HG03066 (cell line): ENCODE data around the gene GJA1.
"Not testable (repeated sequence)": the region's sequence is repeated elsewhere in the genome, so short reads cannot be mapped to it uniquely, and the experiment has no call there.

Experiments used
- ATAC-seq: cut with Tn5 transposase; IDR thresholded peaks from one replicate; pipeline ENCODE4 v1.9.1; 2021; ENCODE audit warnings: low read depth; ENCODE audit not compliant: unreplicated experiment

GJA1 gene

DNA sequence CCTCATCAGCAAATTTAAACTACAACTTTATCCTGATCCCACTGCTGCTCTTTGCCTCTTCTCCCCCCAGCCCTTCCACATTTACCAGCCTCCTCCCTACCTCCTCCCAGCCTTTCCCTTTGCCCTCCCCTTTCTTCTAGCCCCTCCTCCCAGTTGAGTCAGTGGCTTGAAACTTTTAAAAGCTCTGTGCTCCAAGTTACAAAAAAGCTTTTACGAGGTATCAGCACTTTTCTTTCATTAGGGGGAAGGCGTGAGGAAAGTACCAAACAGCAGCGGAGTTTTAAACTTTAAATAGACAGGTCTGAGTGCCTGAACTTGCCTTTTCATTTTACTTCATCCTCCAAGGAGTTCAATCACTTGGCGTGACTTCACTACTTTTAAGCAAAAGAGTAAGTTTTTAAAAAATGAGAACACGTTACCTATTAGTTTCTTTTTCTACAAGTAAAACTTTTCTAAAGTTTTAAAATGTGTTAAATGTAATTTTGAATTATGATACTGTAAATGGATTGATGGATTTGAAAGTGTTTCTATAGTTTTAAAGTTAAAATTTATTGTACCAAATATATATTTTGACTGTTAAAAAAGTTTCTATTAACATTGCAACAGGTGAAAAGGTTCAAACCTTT lies at the start of gene GJA1:
Gene GJA1 (plus strand): TSS at position 203 of the 626 bp plus-strand sequence. CDS start 11,202 bp downstream, outside the sequence.
- no peak for ATAC-seq

DNA sequence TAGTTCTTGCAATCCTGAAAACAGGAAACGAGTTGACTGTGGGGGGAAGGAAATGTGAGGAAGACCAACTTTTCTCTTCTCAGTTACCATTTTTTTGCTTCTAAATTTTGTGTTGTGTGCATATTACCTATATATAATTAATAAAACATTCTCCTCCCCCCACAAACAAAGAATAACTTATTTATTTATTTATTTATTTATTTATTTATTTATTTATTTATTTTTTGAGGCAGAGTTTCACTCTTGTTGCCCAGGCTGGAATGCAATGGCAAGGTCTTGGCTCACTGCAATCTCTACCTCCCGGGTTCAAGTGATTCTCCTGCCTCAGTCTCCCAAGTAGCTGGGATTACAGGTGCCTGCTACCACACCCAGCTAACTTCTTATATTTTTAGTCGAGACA lies 48.9 kb upstream of the GJA1 start:
- ATAC-seq, result not testable (repeated sequence)

DNA sequence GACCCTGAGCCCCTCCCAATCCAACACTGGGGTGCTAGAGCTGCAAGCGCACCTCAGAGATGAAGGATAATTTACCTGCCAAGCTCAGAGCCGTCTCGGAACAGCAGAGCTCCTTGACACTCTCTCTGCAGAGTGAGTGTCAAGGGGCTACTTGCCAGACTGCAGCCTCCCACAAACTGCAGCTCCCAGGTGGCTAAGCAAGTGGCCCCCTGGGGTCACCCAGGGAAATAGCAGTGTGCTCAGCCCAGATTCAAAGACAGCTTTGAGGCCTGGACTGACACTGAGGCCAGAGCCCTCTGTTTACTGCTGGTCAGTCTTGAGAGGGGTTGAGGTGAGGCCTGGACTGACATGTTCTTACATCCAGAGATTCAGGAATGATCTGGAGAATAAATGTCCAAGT lies 46.0 kb upstream of the GJA1 start:
- ATAC-seq, result no peak

DNA sequence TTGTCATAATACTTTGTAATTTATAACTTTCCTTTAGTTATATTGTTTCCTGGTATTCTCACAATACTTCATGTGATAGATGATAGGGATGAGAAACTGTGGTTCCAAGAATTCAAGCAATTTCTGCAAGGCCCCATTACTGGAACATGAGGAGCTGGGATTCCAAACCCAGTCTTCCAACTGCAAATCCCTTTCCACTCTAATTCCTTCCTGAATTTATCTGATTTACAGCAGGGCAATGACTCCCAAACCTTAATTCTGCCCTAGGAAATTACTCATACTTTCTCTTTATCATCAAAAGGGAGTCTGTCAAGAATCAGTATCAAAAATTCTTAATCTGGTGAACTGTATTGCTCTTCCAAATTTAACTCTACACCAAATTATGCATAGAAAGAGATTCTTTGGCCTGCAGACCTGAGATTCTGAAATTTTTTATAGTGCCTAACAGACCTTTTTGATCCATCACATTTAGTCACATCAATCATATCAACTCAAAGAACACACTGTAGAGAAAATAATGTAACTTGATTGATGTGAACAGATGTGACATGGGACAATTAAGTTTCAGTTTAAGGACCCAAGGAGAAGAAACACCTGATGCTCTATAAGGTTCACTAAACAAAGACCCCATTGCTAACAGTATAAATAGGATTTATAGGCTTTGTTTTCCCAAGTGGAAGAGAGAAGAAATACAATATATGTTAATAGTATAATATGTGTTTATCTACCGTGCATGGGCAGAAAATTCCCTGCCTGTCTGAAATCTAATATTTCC lies 41.5 kb upstream of the GJA1 start:
- no peak for ATAC-seq

DNA sequence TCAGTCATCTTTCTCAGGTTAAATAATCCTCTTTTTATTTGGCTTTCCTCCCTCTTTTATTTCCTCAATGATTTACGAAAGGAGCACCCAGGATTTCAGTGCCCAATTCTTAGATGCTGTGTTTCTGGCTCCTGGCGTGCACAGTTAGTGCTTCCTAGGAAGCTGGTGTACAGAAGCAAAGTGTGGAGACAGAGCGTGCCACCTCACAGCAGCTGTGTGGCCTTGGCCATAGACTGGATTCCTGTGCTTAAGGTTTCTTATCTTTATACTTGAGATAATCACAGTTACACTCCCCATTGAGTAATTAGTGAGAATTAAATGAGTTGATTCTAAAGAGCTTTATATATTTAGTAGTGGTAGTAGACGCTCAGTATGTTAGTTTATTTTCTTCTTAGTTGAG lies 39.7 kb upstream of the GJA1 start:
- no peak for ATAC-seq

DNA sequence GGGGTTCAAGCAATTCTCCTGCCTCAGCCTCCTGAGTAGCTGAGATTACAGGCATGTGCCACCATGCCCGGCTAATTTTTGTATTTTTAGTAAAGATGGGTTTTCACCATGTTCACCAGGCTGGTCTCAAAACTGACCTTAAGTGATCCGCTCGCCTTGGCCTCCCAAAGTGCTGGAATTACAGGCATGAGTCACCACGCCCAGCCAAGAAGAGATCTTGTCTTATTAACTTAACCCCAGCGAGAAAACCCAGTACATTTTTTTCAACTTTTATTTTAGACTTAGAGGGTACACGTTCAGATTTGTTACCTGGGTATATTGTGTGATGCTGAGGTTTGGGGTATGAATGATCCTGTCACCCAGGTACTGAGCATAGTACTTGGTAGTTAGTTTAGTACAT lies 38.3 kb upstream of the GJA1 start:
- ATAC-seq, result not testable (repeated sequence)

DNA sequence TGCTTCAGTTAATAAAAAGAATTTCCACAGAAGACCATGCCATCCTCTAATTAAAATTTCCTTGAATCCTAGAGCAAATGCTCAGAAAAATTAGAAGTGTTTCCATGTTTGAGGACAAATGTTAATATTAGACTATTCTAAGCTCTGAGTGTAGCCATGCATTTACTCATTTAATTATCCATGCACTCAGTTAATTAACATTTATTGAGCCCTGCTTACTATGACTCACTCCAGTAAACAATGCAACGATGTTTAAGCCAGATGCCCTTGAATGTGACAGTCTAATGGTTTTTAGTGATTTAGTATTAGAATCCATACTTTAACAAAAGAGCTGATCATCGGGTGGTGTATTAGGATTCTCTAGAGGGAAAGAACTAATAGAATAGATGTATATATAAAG lies 37.3 kb upstream of the GJA1 start:
- ATAC-seq, result no peak

DNA sequence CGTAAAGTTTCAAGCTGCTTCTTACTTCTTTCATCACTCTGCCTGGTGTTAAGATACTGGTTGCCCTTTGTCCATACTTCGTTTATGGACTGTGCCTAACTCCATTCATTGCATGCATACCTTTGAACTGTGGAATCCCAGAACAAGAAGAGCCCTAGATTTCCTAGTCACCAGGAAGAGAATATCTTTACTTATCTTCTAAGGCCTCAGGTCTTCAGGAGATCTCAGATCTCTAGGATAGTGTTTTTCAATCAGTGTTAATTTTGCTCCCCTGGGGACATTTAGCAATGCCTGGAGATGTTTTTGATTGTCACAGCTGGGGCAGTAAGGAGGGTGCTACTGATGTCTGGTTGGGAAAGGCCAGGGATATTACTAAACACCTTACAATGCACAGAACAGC lies 35.5 kb upstream of the GJA1 start:
- ATAC-seq, result no peak

DNA sequence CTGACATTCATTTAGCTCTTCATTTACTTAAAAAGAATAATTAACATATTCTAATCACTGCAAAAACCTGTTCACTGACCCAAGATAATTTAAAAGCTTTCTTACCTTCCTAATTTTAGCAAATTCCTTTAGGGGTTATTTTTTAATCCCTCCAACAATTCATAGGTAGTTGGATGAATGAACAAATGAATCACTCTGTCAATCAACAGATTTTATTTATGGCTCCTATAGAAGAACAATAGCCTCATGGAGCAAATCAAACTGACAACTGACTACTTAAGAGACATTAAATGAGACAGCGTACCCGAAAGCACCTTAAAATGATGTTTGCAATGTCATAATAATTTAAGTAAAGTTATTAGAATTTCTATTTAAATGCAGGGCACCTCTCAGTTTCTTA lies 31.5 kb upstream of the GJA1 start:
- ATAC-seq, result no peak

DNA sequence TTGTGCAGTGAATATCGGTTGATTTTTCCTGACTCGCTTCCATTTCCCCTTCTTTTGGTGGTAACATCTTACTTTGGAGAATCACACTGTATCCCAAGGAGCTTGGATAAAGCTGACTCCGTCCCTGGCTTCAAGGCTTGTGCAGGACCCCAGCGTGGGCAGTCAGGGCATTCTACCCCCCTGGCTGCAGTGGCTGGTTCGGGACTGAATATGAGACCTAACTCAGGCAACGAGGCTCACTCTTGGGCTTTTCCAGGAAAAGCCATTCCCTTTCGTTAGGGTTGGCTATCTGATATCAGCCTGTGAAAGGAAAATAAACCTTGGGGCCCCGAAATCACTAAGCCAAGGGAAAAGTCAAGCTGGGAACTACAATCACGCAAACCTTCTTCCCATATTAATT lies 30.1 kb upstream of the GJA1 start:
- ATAC-seq, result no peak

DNA sequence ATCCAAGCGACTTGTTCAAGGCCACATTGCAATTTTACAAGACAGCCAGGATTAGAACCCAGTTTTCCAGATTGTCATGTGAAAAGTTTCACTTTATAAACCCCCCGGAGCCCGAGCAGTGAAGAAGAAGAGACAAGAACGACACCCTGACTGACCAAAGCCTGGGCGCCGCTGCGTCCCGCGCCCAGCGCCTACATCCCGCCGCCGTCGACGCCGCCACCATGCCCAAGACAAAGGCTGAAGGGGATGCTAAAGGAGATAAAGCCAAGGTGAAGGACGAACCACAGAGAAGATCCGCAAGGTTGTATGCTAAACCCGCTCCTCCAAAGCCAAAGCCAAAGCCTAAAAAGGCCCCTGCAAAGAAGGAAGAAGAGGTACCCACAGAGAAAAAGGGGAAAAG lies 27.1 kb upstream of the GJA1 start:
- no peak for ATAC-seq

DNA sequence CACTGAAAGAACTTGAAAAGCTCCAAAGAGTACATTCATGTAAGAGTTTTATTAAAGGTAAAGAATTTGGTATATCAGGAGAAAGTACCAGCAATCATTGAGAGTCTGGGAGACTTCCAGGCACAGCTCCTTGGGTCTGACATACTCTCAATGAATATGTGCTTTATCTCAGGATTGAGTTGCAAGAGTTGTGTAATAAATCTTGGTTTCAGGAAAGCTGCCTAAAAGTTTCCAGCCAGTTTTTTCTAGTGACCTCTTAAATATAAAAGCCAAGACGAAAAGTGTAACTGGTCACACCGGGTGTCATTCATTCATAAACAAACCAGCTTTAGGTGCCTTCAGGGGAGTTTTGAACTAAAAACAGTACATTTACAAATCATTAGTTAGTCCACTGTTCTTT lies 21.6 kb upstream of the GJA1 start:
- no peak for ATAC-seq

DNA sequence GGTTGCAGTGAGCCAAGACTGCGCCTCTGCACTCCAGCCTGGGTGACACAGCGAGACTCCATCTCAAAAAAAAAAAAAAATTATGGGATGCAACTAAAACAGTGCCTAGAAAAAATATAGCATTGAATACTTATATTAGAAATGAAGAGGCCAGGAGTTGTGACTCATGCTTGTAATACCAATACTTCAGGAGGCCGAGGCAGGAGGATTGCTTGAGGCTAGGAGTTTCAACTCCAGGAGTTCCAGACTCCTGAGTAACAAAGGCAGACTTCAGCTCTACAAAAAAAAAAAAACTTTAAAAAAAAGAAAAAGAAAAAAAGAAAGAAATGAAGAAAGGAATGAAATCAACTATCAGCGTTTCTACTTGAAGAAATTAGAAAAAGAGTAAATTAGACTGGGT lies 17.1 kb upstream of the GJA1 start:
- no peak for ATAC-seq

DNA sequence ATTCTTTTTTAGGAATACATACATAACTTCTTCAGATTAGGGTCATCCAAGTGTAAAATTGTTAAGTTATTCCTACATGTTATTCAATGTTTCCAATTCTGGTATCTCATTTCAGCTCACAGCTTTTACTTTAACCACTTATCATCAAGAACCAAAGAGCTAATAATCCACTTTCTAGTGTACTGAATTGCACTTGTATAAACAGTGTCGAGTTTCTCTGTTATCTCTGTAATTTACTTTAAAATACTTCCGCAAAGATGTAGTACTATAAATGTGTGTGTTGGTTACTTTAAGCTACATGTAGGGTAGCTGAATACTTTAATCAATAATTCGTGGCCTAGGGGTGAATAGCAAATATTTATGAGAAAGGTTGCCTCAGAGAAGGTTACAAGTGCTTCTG lies 8.8 kb upstream of the GJA1 start:
- no peak for ATAC-seq

DNA sequence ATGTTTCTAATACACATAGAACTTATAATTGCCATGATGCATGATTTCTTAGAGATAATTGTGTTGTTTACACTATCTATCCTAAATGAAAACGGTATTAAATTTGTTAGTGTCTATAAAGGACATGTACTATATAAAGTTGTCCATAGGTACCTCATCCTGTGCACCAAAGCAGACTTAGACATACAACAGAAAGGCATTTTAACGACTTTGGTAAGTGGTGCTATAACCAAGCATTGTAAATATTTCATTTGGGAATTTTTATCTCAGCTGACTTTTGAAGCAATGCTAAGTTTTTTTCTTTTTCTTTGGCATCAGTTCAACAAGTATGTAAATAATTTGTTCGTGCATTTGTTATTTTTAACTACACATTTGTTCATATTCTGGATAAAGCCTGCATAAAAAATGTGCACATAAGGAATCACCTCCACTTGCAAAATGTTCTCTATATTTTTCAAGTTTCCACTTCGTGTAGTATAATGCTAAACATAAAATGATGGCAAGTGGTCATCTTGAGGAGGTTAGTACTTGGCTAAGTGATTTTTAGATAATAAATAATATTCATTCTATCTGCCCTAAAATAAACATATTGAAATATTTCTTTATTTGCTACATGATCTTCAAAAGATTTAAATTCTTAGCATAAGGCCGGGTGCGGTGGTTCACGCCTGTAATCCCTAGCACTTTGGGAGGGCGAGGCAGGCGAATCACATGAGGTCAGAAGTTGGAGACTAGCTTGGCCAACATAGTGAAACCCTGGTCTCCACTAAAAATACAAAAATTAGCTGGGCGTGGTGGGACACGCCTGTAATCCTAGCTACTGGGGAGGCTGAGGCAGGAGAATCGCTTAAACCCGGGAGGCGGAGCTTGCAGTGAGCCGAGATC lies 6.3 kb upstream of the GJA1 start:
- ATAC-seq, result no peak

DNA sequence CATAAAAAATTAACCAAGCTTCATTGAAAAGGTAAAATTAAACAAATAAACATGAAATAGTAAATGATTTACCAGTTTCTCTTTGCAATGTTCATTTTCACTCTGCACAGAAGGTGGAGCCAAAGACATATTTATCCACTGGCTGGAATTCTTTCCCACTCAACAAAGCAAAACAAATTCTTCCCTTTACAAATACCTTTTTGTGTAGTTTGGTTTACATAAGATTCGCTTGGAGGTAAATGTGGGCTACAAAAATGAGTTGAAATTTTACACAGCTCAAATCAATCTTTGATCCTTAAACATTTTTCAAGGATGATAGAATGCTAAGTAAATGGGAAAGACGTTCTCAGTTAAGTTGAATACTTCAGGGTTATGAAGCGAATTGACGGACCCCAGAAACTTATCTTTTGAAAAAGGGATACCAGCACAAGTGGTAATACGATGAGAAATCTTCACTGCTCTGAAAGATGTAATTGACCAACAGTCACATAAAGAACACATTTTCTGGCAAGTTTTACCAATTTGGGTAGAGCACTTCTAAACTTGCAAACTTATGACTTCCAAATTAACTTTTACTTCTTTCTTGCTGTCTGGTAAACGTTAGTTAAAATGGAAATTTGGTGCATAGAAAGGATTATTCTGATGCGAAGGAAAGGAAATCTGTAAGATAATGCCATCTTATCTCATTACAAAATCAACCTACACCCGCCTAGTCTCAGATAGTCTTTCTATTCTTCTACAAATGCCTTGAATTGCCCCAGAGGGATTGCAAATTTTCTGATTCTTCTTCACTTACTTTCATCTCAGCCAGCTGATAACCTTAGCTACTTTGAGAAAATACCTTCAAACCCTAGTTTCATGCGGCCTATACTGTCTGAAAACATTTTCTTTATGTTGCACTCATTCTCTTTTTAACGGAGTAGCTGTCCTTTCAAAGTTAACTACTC lies 4.7 kb upstream of the GJA1 start:
- no peak for ATAC-seq

DNA sequence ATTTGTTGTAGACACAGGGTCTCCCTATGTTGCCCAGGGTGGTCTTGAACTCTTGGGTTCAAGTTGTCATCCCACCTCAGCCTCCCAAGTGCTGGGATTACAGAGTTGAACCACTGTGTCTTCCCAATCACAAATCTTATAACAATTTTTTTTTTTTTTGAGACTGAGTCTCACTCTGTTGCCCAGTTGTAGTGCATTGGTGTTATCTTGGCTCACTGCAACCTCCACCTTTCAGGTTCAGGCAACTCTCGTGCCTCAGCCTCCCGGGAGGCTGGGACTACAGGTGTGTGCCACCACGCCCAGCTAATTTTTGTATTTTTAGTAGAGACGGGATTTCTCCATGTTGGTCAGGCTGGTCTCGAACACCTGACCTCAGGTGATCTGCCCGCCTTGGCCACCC lies 3.7 kb upstream of the GJA1 start:
- ATAC-seq, result not testable (repeated sequence)

DNA sequence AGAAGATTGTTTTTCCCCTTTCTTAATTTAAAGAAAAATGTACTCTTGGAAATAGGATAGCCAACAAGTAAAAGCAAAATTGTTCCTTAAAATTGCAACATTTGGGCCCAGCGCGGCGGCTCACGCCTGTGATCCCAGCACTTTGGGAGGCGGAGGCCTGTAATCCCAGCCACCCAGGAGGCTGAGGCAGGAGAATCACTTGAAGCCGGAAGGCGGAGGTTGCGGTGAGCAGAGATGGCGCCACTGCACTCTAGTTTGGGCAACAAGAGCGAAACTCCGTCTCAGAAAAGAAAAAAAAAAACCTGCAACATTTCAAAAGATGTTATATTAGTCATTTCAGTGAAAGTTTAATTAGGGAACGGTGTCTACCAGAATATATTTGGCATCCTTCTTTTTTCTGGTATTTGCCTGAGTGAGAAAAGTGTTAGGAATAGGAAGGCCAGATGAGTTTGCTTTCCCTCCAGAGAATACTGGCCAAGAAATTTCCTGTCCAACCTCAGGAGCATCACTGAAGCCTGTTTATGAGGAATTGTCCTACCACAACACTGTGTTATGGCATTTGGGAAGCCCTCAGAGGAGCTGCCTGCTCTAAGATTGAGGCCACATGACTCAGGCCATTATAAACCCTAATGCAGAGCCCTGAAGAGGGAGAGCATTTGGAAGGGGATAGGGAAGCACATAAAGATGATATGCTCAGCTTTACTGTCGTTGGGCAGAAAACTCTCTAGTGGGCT lies 1.2 kb upstream of the GJA1 start:
- ATAC-seq, result no peak

DNA sequence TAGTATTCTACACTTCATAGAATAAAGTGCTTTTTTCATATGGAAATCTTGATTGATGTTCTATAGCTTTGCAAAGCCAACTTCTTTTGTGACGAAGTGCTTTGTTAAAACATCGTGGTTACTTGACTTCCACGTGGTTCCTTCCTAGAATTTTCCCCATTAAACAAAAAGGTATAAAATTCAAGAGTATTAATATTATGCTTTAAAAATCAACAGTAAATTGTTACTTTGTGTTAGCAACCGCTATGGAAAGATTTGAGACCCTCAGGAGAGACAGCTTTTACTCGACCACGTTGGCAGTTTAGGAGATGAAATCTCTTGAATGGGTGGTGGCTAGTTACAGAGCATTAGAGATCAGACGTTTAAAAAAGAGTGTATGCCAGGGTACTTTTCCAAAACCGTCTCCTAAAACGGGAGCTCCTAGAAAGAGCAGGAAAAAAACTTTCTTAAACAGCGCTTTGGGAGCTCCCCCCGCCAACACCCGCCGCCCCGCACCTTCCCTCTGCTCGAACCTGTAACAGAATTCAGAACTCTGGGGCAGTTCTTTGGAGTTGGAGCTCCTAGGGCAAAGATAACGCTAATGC lies 920 bp downstream of the GJA1 start:
- no peak for ATAC-seq
